ENCODE data around the gene ZNF804A. TPM values are rescaled to one million over a fixed set of nuclear protein-coding genes. Genes with fewer than 3 reads are reported as not detected.

The ZNF804A gene
- total RNA-seq, 2 donors from 2014 or later, result 0.14 to 0.68 TPM

- no peak overlapping the region for H3K4me3 ChIP-seq
- no peaks in the 10 kb centered on the region for H3K4me1 ChIP-seq (ENCODE audit: control insufficient read depth in 1 of 2, low read depth in 2 of 2)
- no peak for DNase-seq (ENCODE audit: low spot score)
- H3K27ac ChIP-seq, result no peak overlapping the region
- H3K9me3 ChIP-seq, result no peaks in the 10 kb centered on the region
- no peak for TF ChIP-seq CTCF (IDR thresholded peaks at IDR 0.05)
- no peaks in the 10 kb centered on the region for H3K36me3 ChIP-seq
- ATAC-seq (ENCODE audit: insufficient number of reproducible peaks, low FRiP score, low read depth), result no peak
- H3K27me3 ChIP-seq (replicated peaks; ENCODE audit: insufficient read depth), result no peaks in the 10 kb centered on the region
Measured at GRCh38 chr2:184556639-184557038, 41.7 kb upstream of the ZNF804A start.

- Histone ChIP-seq H3K4me1 (ENCODE audit: control insufficient read depth in 1 of 2, low read depth in 2 of 2) (no peaks in the 10 kb centered on the region), H3K36me3 (no peaks in the 10 kb centered on the region), H3K4me3 (no peak overlapping the region), H3K27me3 (replicated peaks; ENCODE audit: insufficient read depth) (no peaks in the 10 kb centered on the region), H3K9me3 (no peaks in the 10 kb centered on the region), H3K27ac (no peak overlapping the region)
- no peak for DNase-seq (ENCODE audit: low spot score)
- ATAC-seq (ENCODE audit: insufficient number of reproducible peaks, low FRiP score, low read depth), result no peak
- no peak for TF ChIP-seq CTCF (IDR thresholded peaks at IDR 0.05)
Measured at GRCh38 chr2:184558713-184559464, 39.4 kb upstream of the ZNF804A start.

GRCh38 chr2:184560603-184561002 is 37.7 kb upstream of the ZNF804A start:
- Histone ChIP-seq H3K9me3 (no peaks in the 10 kb centered on the region), H3K27me3 (replicated peaks; ENCODE audit: insufficient read depth) (no peaks in the 10 kb centered on the region), H3K36me3 (no peaks in the 10 kb centered on the region), H3K27ac (no peak overlapping the region), H3K4me3 (no peak overlapping the region), H3K4me1 (ENCODE audit: control insufficient read depth in 1 of 2, low read depth in 2 of 2) (no peaks in the 10 kb centered on the region)
- DNase-seq (ENCODE audit: low spot score), result no peak
- ATAC-seq (ENCODE audit: insufficient number of reproducible peaks, low FRiP score, low read depth), result no peak
- no peak for TF ChIP-seq CTCF (IDR thresholded peaks at IDR 0.05)

GRCh38 chr2:184562532-184562931 is 35.8 kb upstream of the ZNF804A start:
- H3K4me3 ChIP-seq, result no peak overlapping the region
- DNase-seq (ENCODE audit: low spot score), result no peak
- no peaks in the 10 kb centered on the region for H3K36me3 ChIP-seq
- H3K27me3 ChIP-seq (replicated peaks; ENCODE audit: insufficient read depth), result no peaks in the 10 kb centered on the region
- no peaks in the 10 kb centered on the region for H3K9me3 ChIP-seq
- no peak overlapping the region for H3K27ac ChIP-seq
- TF ChIP-seq CTCF (IDR thresholded peaks at IDR 0.05), result no peak
- no peaks in the 10 kb centered on the region for H3K4me1 ChIP-seq (ENCODE audit: control insufficient read depth in 1 of 2, low read depth in 2 of 2)
- no peak for ATAC-seq (ENCODE audit: insufficient number of reproducible peaks, low FRiP score, low read depth)

GRCh38 chr2:184564092-184564491 is 34.2 kb upstream of the ZNF804A start:
- no peak for ATAC-seq (ENCODE audit: insufficient number of reproducible peaks, low FRiP score, low read depth)
- no peak for TF ChIP-seq CTCF (IDR thresholded peaks at IDR 0.05)

More at GRCh38 chr2:184564092-184564491, 34.2 kb upstream of the ZNF804A start:
- H3K9me3 ChIP-seq, result no peaks in the 10 kb centered on the region
- H3K27ac ChIP-seq, result no peak overlapping the region
- no peak overlapping the region for H3K4me3 ChIP-seq
- H3K4me1 ChIP-seq (ENCODE audit: control insufficient read depth in 1 of 2, low read depth in 2 of 2), result no peaks in the 10 kb centered on the region
- DNase-seq (ENCODE audit: low spot score), result no peak
- no peaks in the 10 kb centered on the region for H3K36me3 ChIP-seq
- no peaks in the 10 kb centered on the region for H3K27me3 ChIP-seq (replicated peaks; ENCODE audit: insufficient read depth)
